WTC11 (cell line): ENCODE measurements around the gene SOS2. TPM values are rescaled to one million over a fixed set of nuclear protein-coding genes. Genes with fewer than 3 reads are reported as not detected.

Source experiments
- ATAC-seq: fragments of 200-7000 bp; cut with Tn5 transposase; 2 replicates; pipeline ENCODE4 v1.10.0; 2021; ENCODE audit warnings: mild to moderate bottlenecking, moderate library complexity
- CTCF ChIA-PET: fragments of 300-600 bp; sonication (Branson Sonifier 250); formaldehyde crosslinking; loops from one replicate; lab custom pipeline; 2021; ENCODE audit warnings: antibody characterized with exemption; lab: Charles Lee
- POLR2A ChIA-PET: fragments of 350-600 bp; sonication (Branson Sonifier 250); formaldehyde crosslinking; loops from one replicate; lab custom pipeline; 2021; ENCODE audit warnings: antibody characterized with exemption; lab: Charles Lee
- DNase-seq: peaks from one replicate; pipeline ENCODE4 v3.0.0; 2021; ENCODE audit warnings: low spot score
- H3K27ac Mint-ChIP-seq: 2 replicates; pipeline ENCODE4 v1.8.0; 2021; ENCODE audit warnings: mixed read lengths
- H3K27me3 Mint-ChIP-seq: 2 replicates; pipeline ENCODE4 v1.8.0; 2021; ENCODE audit warnings: low read depth, mild to moderate bottlenecking, moderate library complexity, mixed read lengths
- H3K36me3 Mint-ChIP-seq: 2 replicates; pipeline ENCODE4 v1.8.0; 2021; ENCODE audit warnings: mixed read lengths
- H3K4me1 Mint-ChIP-seq: 2 replicates; pipeline ENCODE4 v1.8.0; 2022; ENCODE audit warnings: mixed read lengths
- H3K4me3 Mint-ChIP-seq: 2 replicates; pipeline ENCODE4 v1.8.0; 2021; ENCODE audit warnings: mild to moderate bottlenecking, moderate library complexity, mixed read lengths
- H3K9me3 Mint-ChIP-seq: 2 replicates; pipeline ENCODE4 v1.8.0; 2021; ENCODE audit warnings: mixed read lengths
- AFF4 ChIP-seq: sonication (generic); formaldehyde crosslinking; IDR thresholded peaks from 2 replicates; pipeline ENCODE4 v1.8.1; 2023; ENCODE audit warnings: mild to moderate bottlenecking, missing genetic modification reagents, borderline replicate concordance
- ELF4 ChIP-seq: sonication (generic); formaldehyde crosslinking; IDR thresholded peaks from 2 replicates; pipeline ENCODE4 v1.8.1; 2022; ENCODE audit warnings: low read depth, mild to moderate bottlenecking, moderate library complexity, missing genetic modification reagents
- EMX1 ChIP-seq: fragments of 250-450 bp; sonication (Bioruptor Pico); IDR thresholded peaks from 2 replicates; pipeline ENCODE4 v1.8.0; 2021; ENCODE audit warnings: mild to moderate bottlenecking
- FOXJ3 ChIP-seq: sonication (generic); formaldehyde crosslinking; IDR thresholded peaks from 2 replicates; pipeline ENCODE4 v1.9.0; 2021; ENCODE audit warnings: missing genetic modification reagents, mild to moderate bottlenecking, borderline replicate concordance
- FOXK1 ChIP-seq: sonication (generic); formaldehyde crosslinking; IDR thresholded peaks from 2 replicates; pipeline ENCODE4 v1.8.0; 2022; ENCODE audit warnings: mild to moderate bottlenecking, moderate library complexity, missing genetic modification reagents
- FOXP1 ChIP-seq: sonication (generic); formaldehyde crosslinking; IDR thresholded peaks from 2 replicates; pipeline ENCODE4 v1.8.0; 2022; ENCODE audit warnings: missing genetic modification reagents, mild to moderate bottlenecking, moderate library complexity, borderline replicate concordance
- GTF2I ChIP-seq: fragments of 250-450 bp; sonication (Bioruptor Pico); conservative IDR thresholded peaks from 2 replicates; pipeline ENCODE4 v1.4.0; 2021; ENCODE audit warnings: mild to moderate bottlenecking
- HMGA2 ChIP-seq: fragments of 250-450 bp; sonication (Bioruptor Pico); IDR thresholded peaks from 2 replicates; pipeline ENCODE4 v1.4.0; 2021; ENCODE audit warnings: mild to moderate bottlenecking, moderate library complexity
- JAZF1 ChIP-seq: fragments of 250-450 bp; sonication (Bioruptor Pico); IDR thresholded peaks from 2 replicates; pipeline ENCODE4 v1.9.0; 2021; ENCODE audit warnings: moderate library complexity, mild to moderate bottlenecking, inconsistent platforms
- NFATC4 ChIP-seq: fragments of 250-450 bp; sonication (Bioruptor Pico); IDR thresholded peaks from 2 replicates; pipeline ENCODE4 v1.9.0; 2021; ENCODE audit warnings: mild to moderate bottlenecking
- RORB ChIP-seq: fragments of 250-450 bp; sonication (Bioruptor Pico); IDR thresholded peaks from 2 replicates; pipeline ENCODE4 v1.9.0; 2021; ENCODE audit warnings: mild to moderate bottlenecking
- SMAD3 ChIP-seq: sonication (generic); formaldehyde crosslinking; IDR thresholded peaks from 2 replicates; pipeline ENCODE4 v1.8.0; 2022; ENCODE audit warnings: missing genetic modification reagents, mild to moderate bottlenecking, borderline replicate concordance
- TEAD4 ChIP-seq: sonication (generic); formaldehyde crosslinking; IDR thresholded peaks from 2 replicates; pipeline ENCODE4 v1.8.0; 2022; ENCODE audit warnings: mild to moderate bottlenecking, missing genetic modification reagents
- ZBTB21 ChIP-seq: sonication (generic); formaldehyde crosslinking; IDR thresholded peaks from 2 replicates; pipeline ENCODE4 v1.8.1; 2023; ENCODE audit warnings: mild to moderate bottlenecking, missing genetic modification reagents, borderline replicate concordance
- ZMAT4 ChIP-seq: fragments of 250-450 bp; sonication (Bioruptor Pico); IDR thresholded peaks from 2 replicates; pipeline ENCODE4 v1.9.0; 2021; ENCODE audit warnings: mild to moderate bottlenecking
- ZNF232 ChIP-seq: sonication (generic); formaldehyde crosslinking; IDR thresholded peaks from 2 replicates; pipeline ENCODE4 v1.8.0; 2022; ENCODE audit warnings: mild to moderate bottlenecking, missing genetic modification reagents
- ZNF263 ChIP-seq: sonication (generic); formaldehyde crosslinking; IDR thresholded peaks from 2 replicates; pipeline ENCODE4 v1.8.1; 2022; ENCODE audit warnings: low read depth, mild to moderate bottlenecking, moderate library complexity, missing genetic modification reagents
- ZNF281 ChIP-seq: sonication (generic); formaldehyde crosslinking; IDR thresholded peaks from 2 replicates; pipeline ENCODE4 v1.8.0; 2023; ENCODE audit warnings: mild to moderate bottlenecking, missing genetic modification reagents
- total RNA-seq: library from RNA; stranded (reverse); gene quantifications from 3 replicates; pipeline ENCODE4 v1.2.3, GENCODE V29; 2021
- TF ChIP-seq, protein P1 (sequence below): sonication (generic); formaldehyde crosslinking; IDR thresholded peaks from 2 replicates; pipeline ENCODE4 v1.8.1; 2023; ENCODE audit warnings: mild to moderate bottlenecking, missing genetic modification reagents
- TF ChIP-seq, protein P2 (sequence below): sonication (generic); formaldehyde crosslinking; conservative IDR thresholded peaks from 2 replicates; pipeline ENCODE4 v1.8.1; 2022; ENCODE audit warnings: mild to moderate bottlenecking, missing genetic modification reagents
- TF ChIP-seq, protein P3 (sequence below): sonication (generic); formaldehyde crosslinking; IDR thresholded peaks from 2 replicates; pipeline ENCODE4 v1.8.0; 2022; ENCODE audit warnings: mild to moderate bottlenecking, missing genetic modification reagents
- TF ChIP-seq, protein P4 (sequence below): sonication (generic); formaldehyde crosslinking; IDR thresholded peaks from 2 replicates; pipeline ENCODE4 v1.8.0; 2022; ENCODE audit warnings: mild to moderate bottlenecking, missing genetic modification reagents

Gene SOS2
- total RNA-seq, 1 experiment from 2014 or later = 11.0 TPM

DNA sequence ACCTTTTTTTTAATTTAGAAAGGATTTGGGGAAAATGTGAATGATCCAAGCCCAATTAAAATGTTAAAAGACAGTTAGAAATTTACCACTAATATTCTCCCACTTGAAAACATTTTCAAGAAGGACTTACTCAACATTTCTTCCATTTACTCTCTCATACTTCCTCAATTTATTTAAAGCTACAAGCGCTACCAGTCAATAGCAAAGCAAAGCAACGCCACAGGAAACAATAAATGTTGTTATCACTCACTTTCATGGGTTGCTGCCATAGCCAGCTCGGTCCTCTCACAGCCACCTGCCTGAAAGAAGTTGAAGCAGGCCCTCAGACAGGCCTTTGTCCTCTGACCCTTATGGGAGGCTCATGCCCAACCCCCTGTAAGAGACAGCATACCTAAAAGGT, 6.0 kb upstream of the SOS2 start:
- POLR2A ChIA-PET = no interaction called here
- H3K4me3 Mint-ChIP-seq = no peak overlapping the region
- DNase-seq (no peak), ATAC-seq (no peak)
- H3K9me3 Mint-ChIP-seq = peaks cover 11% of the 10 kb centered on the region
- CTCF ChIA-PET = interaction anchor here (0.7 to 1.3 kb wide), 3 partner anchors 9 to 437 kb away, joined by 3 read pairs; no protein-coding TSS in a partner anchor
- no peak overlapping the region for H3K27ac Mint-ChIP-seq
- no peaks in the 10 kb centered on the region; the same call in 1 of the 2 replicates for H3K36me3 Mint-ChIP-seq
- peaks cover 4% of the 10 kb centered on the region for H3K4me1 Mint-ChIP-seq
- H3K27me3 Mint-ChIP-seq = no peaks in the 10 kb centered on the region
- TF ChIP-seq EMX1 (CRISPR knock-in tag) (no peak), NFATC4 (CRISPR knock-in tag) (no peak), FOXJ3 (CRISPR knock-in tag) (no peak), SMAD3 (CRISPR knock-in tag) (no peak), ZNF263 (CRISPR knock-in tag) (no peak), HMGA2 (no peak), ELF4 (no peak), ZNF232 (CRISPR knock-in tag) (no peak), RORB (CRISPR knock-in tag) (no peak)
- TF ChIP-seq, protein P1, sequence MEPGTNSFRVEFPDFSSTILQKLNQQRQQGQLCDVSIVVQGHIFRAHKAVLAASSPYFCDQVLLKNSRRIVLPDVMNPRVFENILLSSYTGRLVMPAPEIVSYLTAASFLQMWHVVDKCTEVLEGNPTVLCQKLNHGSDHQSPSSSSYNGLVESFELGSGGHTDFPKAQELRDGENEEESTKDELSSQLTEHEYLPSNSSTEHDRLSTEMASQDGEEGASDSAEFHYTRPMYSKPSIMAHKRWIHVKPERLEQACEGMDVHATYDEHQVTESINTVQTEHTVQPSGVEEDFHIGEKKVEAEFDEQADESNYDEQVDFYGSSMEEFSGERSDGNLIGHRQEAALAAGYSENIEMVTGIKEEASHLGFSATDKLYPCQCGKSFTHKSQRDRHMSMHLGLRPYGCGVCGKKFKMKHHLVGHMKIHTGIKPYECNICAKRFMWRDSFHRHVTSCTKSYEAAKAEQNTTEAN (CRISPR knock-in tag) = no peak
- TF ChIP-seq, protein P2, sequence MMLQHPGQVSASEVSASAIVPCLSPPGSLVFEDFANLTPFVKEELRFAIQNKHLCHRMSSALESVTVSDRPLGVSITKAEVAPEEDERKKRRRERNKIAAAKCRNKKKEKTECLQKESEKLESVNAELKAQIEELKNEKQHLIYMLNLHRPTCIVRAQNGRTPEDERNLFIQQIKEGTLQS = no peak

- CTCF ChIA-PET = no interaction called here
- Mint-ChIP-seq H3K4me1 (peaks cover 18% of the 10 kb centered on the region), H3K27ac (no peak overlapping the region), H3K4me3 (no peak overlapping the region), H3K27me3 (no peaks in the 10 kb centered on the region), H3K9me3 (peaks cover 11% of the 10 kb centered on the region), H3K36me3 (peaks cover under 1% of the 10 kb centered on the region)
- DNase-seq (no peak), ATAC-seq (no peak)
- POLR2A ChIA-PET = interaction anchor here (0.6 kb wide), 1 partner anchor 583 kb away, joined by 3 read pairs; no protein-coding TSS in a partner anchor
- TF ChIP-seq GTF2I (CRISPR knock-in tag) (no peak), JAZF1 (CRISPR knock-in tag) (no peak), ZBTB21 (CRISPR knock-in tag) (no peak), ZNF281 (no peak), TEAD4 (CRISPR knock-in tag) (no peak), FOXK1 (CRISPR knock-in tag) (no peak), ZMAT4 (CRISPR knock-in tag) (no peak), FOXP1 (CRISPR knock-in tag) (no peak), AFF4 (CRISPR knock-in tag) (no peak)
- TF ChIP-seq, protein P3, sequence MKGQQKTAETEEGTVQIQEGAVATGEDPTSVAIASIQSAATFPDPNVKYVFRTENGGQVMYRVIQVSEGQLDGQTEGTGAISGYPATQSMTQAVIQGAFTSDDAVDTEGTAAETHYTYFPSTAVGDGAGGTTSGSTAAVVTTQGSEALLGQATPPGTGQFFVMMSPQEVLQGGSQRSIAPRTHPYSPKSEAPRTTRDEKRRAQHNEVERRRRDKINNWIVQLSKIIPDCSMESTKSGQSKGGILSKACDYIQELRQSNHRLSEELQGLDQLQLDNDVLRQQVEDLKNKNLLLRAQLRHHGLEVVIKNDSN (CRISPR knock-in tag) = no peak
- TF ChIP-seq, protein P4, sequence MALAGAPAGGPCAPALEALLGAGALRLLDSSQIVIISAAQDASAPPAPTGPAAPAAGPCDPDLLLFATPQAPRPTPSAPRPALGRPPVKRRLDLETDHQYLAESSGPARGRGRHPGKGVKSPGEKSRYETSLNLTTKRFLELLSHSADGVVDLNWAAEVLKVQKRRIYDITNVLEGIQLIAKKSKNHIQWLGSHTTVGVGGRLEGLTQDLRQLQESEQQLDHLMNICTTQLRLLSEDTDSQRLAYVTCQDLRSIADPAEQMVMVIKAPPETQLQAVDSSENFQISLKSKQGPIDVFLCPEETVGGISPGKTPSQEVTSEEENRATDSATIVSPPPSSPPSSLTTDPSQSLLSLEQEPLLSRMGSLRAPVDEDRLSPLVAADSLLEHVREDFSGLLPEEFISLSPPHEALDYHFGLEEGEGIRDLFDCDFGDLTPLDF (CRISPR knock-in tag) = no peak
Measured at GRCh38 chr14:50233951-50234250, 2.5 kb upstream of the SOS2 start.
